GM18867 (cell line): Measurements from ENCODE around the gene GP2.

Source experiments
- ATAC-seq: cut with Tn5 transposase; IDR thresholded peaks from one replicate; pipeline ENCODE4 v1.9.1; 2021; ENCODE audit warnings: mild to moderate bottlenecking, moderate library complexity; ENCODE audit not compliant: unreplicated experiment

The GP2 gene

DNA sequence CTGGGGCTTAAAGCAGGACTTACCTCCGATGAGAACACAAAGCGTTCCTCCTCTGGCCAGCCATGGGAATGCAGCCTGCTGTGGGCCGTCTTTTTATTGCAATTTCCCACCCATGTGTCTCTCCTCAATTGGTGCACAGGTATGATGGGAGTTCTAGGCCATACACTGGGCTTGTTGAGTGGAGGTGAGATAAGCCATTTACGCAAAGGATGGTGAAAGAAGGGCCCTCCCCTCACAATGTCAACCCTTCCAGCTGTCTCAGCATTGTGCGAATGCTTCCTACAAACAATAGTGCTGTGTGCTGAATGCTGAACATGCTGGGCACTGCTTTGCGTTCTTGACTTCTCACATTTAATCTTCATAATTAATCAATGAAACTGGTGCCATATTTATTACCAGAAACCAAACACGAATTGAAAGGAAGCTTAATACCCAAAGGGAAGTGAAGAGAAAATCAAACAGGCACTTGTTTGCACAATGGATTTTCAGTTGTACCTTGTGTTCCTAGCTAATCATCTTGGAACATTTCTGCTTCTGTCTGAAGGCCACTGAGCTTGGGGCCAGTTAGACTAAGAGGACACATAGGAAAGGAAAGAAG lies at the start of gene GP2:
Gene GP2 (minus strand): TSS at position 70 of the 598 bp plus-strand sequence. CDS start 1,082 bp downstream, outside the sequence.
- ATAC-seq, result no peak

GRCh38 chr16:20372701-20373100 lies 45.4 kb upstream of the GP2 start:
- no peak for ATAC-seq

DNA sequence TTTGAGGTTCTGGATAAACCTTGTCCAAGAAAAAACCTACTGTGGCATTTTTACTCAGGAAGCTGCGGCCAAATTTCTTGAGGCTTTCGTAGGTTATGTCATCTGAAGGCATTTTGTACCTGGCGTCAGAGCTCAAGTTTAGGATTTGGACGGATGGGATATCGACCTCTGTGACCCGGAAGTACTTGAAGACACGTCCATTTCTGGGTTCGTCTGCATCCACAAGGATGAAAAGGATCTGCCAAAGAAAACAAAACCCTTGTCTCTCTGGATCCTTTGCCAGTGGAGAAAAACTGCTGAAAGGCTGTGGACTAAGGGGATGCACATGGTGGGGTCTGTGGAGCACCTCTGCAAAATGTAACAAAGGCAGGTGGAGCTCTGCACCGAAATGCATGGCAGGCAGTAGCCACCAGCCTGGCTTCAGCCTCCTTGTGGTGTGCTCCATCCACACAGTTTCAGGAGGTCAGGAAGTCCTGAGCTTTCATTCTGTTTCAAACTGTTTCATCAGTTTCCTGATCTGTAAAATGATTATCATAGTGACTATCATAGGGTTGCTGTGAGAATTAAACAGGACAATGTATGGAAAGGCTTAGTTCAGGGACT lies 42.2 kb upstream of the GP2 start:
- ATAC-seq, result no peak

GRCh38 chr16:20364051-20364450 lies 36.7 kb upstream of the GP2 start:
- ATAC-seq, result no peak

DNA sequence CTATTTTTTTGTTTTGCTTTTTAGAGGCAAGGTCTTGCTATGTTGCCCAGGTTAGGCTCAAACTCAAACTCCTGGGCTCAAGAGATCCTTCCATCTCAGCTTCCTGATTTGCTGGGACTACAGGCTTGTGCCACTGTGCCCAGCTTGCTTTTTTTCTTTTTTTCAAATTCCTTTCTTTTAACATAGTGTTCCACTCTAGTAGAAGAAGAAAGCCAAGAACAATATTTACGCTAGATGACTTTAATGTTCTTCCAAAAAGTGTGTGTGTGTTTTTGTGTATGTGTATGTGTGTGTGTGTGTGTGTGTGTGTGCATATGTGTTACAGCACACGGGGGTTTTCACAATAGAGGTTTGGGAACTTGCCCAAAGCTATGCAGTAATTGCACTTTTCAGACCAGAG lies 35.9 kb upstream of the GP2 start:
- no peak for ATAC-seq

GRCh38 chr16:20359997-20360396 lies 32.7 kb upstream of the GP2 start:
- no peak for ATAC-seq

- ATAC-seq, result no peak
These were observed 27.9 kb upstream of the GP2 start for GRCh38 chr16:20355114-20355782.

DNA sequence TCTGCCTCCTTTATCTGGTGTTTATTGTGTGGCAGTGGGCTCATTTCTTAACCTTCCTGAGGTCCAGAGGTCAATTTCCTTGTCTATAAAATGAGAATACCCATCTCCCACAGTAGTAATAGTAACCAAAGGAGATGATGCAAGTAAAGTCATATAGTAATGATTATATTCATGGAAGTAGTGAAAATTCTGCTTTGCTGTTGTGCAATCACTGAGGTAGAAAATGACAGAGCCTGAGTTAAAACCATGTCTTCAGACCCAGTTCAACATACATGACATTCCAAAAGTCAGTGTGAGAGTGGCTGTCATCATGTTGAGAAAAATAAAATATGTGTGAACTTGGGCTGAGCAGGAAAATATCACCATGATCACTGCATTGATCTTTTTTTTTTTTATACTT lies 26.1 kb upstream of the GP2 start:
- no peak for ATAC-seq

GRCh38 chr16:20352615-20353014 lies 25.3 kb upstream of the GP2 start, which contains the start of gene UMOD:
UMOD (minus strand) TSS chr16:20352715; CDS start chr16:20350737, 1,978 bp downstream.
- ATAC-seq, result no peak

- no peak for ATAC-seq
These were observed 22.3 kb upstream of the GP2 start for GRCh38 chr16:20349615-20350014.

DNA sequence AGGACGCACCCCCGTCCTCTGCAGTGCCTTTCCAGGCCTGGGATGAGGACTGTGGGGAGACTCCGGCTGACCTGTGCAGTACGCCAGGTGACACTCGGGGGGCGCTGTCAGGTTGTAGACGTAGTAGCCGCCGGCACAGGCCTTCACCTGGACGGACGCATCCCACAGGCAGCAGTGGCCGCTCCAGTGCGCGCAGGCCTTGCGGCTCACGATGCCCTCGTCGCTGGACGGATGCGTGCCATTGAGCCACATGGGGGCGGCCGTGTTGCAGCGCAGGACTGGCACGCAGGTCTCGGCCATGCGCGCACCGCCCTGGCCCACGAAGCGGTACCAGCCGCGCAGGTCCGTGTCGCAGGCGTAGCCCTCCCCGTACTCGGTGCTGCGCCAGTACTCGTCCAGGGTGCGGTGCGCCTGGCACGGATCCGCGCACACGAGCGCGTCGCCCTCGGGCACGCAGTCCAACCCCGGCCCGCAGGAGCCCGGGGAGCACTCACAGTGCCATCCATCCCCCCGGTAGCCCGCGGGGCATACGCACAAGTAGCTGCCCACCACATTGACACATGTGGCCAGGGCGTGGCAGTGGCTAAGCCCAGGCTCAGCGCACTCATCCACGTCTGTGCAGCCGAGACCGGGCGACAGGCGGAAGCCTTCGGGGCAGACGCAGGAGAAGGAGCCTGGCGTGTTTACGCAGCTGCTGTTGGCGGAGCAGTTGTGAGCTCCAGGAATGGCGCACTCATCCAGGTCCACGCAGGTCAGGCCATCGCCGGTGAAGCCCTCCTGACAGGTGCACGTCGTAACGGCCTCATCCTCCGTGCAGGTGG lies 21.3 kb upstream of the GP2 start:
- ATAC-seq, result no peak

- no peak for ATAC-seq
These were observed 20.5 kb upstream of the GP2 start for GRCh38 chr16:20347666-20348364.

DNA sequence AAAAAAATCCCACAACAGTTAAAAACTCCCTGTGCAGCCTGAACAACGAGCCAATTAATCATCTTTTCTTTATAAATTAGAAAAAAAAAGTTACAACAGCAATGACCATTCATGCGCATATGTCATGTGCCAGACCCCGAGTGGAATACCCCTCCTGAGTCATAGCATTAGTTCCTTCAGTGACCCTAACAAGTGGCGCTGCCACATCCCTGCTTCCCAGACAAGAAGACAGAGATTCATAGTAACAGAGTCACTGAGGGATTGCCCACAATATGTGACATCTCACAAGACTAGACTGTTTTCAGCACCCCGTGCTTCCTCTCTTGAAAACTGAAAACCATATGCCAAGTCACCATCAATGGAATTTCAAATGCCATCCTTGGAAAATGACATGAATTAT lies 17.3 kb upstream of the GP2 start:
- no peak for ATAC-seq

- no peak for ATAC-seq
These were observed 12.4 kb upstream of the GP2 start for GRCh38 chr16:20339744-20340143.

DNA sequence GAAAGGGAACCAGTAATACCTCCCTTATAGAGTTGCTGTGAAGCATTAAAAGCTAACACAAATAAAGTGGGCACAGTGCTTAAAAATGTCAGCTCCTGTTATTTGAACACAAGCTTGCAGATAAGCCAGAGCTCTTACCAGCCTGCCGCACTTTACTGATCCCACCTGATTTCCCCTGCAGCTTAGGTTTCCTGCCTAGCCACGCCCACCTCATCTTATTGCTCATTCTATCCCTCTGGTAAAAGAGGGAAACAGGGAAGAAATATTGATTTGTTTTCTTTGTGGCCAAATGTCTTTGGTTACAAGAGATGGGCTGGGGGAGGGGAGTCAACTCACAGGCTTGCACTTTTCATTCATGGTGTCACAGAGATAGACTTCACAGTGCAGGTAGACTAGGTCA lies 9.6 kb upstream of the GP2 start:
- ATAC-seq, result no peak

- ATAC-seq, result no peak
These were observed 7.1 kb upstream of the GP2 start for GRCh38 chr16:20334396-20334795.

GRCh38 chr16:20333120-20333519 lies 5.8 kb upstream of the GP2 start:
- no peak for ATAC-seq

DNA sequence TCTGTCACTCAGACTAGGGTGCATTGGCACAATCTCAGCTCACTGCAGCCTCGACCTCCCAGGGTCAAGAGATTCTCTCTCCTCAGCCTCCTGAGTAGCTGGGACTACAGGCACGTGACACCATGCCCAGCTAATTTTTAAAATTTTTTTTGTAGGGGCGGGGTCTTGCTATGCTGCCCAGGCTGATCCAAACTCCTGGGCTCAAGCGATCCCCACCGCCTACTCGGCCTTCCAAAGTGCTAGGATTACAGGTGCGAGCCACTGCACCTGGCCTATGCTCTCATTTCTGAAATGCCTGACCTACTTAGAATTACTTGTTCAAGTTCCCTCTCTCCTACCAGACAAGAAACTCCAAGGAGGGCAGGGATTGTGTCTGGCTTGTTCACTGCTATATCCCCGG lies 5.1 kb upstream of the GP2 start:
- no peak for ATAC-seq

DNA sequence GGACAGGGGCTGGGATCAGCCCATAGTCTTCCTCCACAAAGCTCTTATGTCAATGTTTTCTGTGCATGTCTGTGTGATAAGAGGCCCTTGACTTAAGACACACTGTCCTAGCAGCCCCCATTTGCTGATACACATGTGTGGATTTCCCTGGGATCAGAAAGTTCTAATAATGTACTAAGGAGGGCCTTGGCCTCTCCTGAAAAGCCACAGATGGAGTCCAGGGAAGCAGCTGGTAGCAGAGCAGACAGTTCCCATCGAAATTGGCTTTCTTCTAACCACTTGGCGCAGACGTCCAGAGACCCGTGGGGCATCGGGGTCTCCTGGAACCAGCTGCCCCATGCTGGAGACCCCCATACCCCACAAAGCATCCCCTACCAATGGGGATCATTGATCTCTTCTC lies 4.3 kb upstream of the GP2 start:
- ATAC-seq, result no peak

DNA sequence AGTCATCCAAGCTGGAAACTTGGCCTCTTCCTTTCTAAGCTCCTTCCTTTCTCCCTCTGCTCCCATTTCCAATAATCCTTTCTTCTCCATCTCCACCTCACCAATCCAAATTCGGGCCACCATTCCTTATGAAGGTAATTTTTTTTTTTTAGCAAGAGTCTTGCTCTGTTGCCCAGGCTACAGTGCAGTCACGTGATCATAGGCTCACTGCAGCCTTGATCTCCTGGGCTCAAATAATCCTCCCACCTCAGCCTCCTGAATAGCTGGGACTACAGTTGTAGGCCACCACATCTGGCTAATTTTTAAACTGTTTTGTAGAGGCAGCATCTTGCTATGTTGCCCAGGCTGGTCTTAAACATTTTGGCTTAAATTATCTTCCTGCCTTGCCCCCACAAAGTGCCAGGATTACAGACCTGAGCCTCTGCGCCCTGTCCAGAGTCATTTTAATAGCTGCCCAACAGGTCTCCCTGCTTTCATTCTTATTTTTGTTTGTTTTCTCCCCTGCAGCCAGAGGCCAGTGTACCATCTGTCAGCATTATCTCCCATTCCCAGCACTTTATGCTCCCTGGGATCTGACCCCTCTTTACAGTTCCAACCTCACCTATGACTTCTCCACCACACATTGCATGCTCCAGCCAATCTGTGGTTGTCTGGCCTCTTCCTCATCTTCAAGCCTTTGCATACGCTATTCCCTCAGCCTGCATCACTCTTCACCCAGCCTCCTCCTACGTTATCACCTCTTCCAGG lies 2.3 kb upstream of the GP2 start:
- ATAC-seq, result no peak
